ENCODE measurements around the gene DIPK1C. TPM values are rescaled to one million over a fixed set of nuclear protein-coding genes. Genes with fewer than 3 reads are reported as not detected.

DIPK1C gene
- total RNA-seq, 1 experiment from 2014 or later: not detected

DNA sequence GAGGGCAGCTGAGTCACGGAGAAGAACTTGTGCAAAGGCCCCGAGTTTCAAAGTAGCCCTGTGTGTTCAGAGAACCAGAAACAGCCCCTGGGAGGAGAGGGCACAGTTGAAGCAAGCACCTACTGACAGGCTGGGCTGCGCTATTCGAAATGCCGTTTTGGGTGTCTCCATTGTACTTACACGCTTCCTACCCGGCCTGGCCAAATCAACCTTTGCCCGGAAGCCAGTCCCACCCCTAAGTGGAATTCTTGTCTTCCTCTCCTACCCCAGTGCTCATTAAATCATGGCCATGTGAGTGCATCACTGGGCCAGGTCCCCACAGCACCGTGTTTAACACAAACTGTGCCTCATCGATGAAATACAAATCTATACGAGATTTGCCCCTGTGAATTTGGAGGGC is 6.0 kb downstream of the DIPK1C start:
- no peak for DNase-seq (ENCODE audit: low spot score)

DNA sequence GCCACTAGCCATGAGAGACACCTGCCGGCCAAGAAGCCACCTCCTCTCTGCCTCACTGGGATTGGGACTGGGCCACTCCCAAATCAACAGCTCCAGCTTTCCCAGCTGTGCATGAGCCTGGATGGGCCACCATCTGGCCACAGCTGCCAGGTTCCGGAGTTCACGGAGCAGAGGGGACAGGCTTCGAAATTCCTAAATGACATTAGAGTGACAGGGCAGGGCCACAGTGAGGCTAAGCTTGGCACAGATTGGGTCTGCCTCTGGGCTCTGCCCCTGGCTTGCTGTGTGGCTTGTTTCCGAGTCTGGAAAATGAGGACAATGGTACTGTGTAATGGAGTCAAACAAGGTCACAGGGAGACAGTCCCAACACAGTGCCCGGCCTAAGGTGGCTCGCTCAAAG is 6.5 kb downstream of the DIPK1C start:
- no peak for DNase-seq (ENCODE audit: low spot score)

DNA sequence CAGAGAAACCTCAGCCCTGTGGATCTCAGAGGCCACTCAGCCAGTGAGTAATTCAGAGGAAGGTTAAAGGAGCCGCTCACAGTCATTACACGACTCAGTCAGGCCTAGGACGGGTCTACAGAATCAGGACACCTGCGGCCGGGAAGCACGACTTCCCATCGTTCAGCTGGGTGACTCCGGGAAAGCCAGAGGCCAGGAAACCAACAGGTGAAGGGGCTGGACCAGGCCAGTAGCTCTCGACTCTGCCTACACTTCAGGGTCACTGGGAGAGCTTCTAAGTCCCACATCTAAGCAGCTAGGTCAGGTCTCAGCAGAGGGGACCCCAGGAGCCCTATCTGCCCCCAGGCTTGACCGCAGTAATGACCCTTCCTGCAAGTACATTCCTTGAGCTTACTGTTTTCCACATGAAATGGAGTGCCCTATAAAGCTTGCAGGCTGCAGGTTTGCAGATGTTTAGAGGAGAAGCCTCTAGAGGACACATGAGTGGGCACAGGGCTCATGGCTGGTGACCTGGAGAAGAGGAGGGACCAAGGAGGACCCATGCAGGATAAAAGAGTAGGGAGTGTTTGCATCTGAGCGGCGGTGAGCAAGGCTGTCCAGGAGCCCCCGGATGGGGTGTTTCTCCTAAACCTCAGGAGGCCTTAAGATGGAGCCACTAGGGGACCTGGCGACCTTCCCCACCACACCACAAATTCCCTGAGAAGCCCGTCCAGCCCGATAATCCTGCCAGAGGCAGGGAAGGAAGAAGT is 9.5 kb downstream of the DIPK1C start:
- DNase-seq (ENCODE audit: low spot score): no peak

DNA sequence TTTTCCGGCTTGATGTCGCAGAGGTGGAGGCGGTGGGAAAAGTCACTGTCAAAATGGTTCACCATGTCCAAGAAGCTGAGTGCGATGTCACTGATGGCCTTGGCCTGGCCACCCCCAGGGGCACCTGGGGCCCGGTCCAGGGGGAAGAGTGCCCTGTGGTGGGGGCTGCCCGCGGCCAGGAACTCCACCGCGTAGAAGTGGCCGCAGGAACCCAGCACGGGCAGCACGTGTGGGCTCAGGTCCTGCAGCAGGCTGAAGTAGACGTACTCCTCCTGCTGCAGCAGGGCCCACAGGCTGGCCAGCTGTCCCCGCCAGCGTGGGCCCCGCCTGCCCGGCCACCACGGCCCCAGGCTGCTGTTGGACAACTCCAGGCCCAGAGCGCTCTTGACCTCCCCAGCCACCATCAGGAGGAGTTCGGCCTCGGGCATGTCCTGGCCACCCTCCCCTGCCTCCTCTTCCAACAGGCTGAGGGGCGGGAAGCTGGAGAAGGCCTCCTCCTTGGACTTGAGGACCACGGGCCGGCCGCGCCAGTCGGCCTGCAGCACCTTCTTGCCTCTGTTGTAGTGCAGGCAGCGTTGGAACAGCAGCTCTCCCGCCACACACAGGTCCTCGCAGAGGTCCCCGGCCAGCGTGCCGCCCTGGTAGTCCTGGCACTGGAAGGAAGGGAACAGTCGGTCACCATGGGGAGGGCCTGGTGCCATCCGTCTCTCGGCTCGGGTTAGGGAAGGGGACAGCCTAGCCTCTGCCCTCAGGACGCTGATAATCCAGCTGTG is 10.3 kb downstream of the DIPK1C start:
- no peak for DNase-seq (ENCODE audit: low spot score)

DNA sequence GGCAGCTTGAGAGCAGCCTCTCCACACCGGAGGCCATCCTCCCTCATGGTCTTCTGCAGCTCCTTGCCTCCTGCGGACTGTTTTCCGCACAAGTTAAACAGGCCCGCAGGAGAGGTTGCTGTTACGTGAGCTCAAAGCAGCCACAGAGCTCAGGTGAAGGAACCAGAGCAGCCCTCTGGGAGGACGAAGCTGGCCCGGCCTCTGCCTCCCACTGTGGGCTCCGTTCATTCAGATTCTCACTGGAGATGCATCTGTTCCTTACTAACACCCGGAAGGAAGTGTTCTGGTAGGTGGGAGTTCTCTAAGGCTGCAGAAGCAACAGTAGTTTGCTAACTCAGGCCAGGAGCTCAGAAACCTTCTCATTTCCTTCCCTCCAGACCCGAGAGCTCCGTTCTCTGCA is 10.9 kb downstream of the DIPK1C start:
- DNase-seq (ENCODE audit: low spot score): no peak

DNA sequence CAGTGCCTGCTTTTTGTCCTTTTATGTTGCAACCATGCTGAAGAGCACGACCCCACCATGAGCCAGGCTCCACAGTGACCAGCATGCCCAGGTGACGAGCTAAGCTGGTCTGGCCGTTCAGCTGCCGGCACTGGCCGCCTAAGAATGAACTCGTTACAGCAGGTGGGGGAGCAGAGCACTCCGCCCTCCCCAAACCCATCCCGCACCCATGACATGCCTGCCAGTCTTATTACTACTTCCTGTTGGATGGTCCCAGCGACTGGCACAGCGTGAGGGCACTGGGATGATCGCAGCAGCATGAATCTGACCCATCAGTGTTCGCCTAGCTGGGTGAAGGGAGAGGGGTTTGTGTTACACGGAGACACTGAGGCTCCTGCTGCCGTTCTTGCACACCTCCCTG is 11.5 kb downstream of the DIPK1C start:
- DNase-seq (ENCODE audit: low spot score): no peak

DNA sequence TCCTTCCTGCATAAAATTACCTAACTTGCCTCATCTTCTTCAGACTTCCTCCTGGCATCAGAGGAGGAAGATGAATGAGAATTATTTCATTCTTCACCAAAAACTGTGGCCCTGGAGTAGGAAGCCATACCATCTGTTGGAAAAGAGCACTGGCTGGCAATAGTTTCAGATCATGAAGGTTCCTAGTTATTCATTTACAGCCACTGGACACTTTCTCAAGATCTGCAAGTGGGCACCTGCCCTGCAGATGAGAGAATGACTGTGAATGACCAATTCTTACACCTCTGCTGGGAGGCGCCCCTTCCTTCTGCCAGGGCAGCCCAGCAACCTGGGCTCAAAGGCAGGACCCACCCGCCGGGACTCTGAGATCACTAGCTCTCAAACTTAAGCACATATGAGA is 13.0 kb downstream of the DIPK1C start:
- DNase-seq (ENCODE audit: low spot score): no peak

DNA sequence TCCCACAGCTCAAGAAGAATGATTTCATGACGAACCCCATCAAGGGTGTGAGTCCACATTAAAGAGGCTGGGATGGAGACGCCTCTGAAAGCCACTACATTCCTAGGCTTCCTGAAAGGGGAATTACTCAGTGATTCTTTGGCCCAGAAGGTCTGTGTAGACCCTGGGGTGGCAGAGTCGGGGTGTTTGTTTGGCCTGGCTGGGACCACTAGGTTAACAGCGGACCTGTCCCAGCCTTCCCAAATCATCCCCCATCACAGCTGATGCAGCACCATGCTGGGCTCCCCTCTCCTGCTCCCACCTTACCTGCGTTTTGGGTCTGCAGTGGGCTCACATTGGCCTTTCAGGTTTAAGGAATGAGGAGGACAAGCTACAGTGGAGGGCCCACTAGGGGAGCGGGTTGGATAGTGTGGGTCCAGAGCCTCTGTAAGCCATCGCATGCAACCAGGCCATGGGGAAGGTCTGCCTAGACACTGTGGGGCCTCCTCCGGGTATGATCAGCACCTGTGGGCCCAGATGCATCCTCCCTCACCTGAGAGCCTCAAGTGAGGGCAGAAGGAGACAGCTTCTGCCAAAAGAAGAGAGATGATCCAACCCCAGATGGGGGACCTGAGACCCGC is 16.2 kb downstream of the DIPK1C start:
- DNase-seq (ENCODE audit: low spot score): no peak

DNA sequence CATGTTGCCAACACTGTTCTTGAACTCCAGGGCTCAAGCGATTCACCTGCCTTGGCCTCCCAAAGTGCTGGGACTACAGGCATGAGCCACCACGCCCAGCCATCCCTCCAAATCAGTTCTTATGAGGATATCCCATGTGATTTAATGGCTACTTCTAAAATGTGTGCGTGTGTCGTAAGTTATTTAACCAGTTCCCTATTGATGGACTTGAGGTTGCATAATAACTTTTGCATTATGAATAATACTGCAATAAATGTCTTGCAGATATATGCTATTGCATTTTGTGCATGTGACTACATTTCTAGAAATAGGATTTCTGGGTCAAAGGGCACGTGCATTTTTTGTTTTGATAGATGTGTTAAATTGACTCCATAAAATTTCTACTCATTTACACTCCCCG is 19.0 kb downstream of the DIPK1C start:
- DNase-seq (ENCODE audit: low spot score): no peak

DNA sequence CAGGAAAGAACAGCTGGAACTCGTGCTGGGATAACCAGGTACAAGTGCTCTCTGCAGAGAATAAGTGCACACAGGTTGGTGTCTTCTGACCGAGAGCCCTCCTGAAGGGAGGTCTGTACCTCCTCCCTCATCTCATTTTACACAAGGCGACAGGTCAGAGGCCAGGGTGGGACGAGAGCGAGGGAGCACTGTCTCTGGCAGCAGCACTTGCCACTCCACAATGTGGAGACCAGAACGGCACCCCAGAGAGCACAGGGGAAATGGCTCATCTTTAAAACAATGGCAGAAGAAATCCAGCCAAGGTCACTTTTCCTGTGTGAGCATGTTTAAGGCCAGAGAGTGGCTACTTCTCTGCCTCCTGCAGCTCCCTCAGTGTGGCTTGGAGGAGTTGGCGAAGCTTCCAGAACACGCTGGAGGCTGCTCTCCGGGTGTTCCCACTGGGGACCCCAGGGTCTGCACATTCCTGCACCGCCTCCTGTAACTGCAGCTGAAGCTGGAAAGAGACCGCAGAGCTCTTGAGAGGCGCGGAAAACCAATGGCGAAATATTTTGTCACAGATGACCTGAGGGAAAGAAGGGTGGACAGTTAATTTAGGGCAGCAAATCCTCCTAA is 20.8 kb downstream of the DIPK1C start:
- no peak for DNase-seq (ENCODE audit: low spot score)

DNA sequence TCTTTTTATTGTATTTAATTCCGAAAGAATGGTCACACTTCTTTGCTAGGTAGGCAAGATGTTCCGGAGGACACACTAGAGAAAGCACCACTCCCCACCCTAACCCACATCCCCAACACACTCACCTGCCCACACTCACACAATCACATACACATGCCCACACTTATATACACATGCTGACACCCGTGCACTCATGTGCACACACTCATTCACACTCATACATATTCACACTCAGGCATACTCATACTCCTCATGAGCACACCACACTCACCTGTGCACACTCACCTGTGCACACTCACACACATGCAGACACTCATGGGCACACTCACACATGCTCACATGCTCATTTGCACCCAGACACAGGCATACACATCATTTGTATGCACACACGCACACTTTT is 21.4 kb downstream of the DIPK1C start:
- no peak for DNase-seq (ENCODE audit: low spot score)

DNA sequence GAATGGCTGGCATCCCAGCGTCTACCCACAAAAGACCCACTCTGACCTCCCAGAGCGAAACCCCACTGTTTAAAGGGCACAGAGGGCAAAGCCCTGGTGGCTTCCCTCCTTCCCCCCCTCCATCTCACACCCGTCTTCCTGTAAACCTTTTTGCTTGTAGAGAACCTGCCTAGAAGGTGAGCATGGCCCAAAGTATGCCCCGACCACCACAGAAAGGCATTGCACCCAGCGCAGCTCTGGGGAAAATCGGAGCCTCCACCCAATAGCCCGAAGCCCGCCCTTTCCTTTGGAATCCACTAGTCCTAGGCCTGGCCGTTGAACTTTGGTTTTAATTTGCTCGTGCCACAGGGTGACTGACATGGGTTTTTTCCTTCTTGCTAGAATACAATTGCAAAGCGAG is 22.6 kb downstream of the DIPK1C start:
- no peak for DNase-seq (ENCODE audit: low spot score)

DNA sequence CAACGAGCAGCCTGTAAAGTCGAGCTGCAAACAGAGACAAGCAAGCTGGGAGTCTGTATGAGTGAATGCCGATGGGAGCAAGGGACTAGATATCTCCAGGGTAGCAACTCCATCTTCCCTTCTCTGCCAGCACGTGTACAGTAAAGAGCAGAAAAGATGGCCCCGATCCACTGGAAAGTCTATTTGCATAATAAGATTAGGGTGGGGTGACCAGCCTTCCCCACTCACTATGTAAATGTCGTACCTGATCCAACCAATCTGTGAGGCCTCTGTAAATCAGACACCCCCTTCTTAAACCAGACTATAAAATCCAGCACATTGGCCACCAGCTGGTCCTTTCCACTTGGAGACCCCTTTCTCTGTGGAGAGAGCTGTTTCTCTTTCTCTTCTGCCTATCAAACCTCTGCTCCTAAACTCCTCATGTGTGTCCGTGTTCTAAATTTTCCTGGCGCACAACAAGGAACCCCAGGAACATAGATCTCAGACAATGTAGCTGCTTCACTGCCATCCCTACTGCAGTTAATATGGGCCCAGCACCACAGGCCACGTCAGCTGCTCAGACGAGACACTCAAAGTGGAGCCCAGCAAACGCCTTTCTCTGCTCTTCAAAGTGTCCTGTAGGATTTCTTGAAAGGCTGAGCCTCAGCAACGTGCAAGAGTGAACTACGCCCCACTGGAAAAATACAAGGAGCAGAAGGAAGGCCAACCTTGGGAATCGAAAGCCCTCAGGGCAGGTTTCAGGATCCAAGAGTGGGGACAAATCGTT is 26.1 kb downstream of the DIPK1C start:
- no peak for DNase-seq (ENCODE audit: low spot score)

DNA sequence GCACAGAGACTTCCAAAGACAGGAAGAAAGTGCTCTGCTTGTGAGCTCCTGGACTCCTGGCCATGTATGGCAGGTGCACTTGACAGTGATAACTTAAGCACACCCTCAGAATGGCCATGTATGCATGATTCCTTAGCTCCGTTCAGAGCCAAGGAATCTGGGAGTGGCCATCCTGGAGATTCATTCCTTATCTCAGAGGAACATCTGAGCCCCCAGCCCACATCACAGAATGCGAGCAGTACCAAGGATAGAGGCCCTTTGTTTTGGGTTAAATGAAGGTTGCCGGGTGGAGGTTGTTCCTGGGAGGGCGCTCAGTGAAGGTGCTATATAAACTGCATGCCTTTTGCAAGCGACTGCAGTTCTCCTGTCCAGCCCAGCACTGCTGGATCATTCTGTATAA is 26.9 kb downstream of the DIPK1C start:
- DNase-seq (ENCODE audit: low spot score): no peak

DNA sequence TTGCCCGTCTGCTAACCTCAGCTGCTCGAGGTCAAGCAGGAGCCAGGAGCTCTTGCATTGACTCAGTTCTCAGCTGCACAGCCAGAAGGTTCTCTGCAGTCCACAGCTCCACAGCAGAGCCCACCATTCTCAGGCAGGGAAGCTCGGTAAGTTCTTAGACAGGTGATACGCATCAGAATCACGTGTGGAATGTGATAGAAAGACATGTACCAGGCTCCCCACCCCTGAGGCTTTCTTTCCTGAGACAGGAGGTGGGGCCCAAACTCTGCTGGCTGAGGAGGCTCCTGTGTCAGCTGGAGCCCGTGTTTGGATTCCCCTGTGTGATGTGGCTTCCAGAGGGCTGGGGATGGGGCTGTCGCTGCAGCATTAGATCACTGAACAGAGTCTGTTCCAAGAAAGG is 28.0 kb downstream of the DIPK1C start:
- DNase-seq (ENCODE audit: low spot score): no peak

DNA sequence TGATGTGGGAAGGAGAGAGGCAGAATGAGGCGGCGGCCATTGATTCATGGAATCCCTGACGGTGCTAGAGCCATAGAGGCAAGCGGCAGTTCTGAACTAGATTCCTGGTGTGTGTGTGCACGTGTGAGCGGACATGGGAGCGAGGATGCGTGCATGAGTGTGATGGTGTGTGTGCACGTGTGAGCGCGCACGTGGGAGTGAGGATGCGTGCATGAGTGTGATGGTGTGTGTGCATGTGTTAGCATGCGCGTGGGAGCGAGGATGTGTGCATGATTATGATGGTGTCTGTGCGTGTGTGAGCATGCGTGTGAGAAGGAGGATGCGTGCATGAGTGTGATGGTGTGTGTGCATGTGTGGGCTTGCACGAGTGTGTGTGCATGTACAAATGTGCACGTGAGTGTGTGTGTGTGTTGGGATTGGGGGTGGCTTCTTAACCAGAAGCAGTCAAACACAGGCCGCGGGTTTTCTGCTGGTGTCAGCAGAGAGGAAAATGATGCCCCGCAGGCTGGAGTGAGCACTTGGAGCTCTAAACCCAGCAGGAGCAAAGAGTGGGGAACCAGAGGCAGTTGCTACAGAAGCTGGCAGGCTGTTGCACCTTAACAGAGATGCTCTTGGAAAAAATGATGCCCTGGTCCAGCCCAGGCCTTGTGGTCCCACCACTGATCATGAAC is 29.5 kb downstream of the DIPK1C start:
- no peak for DNase-seq (ENCODE audit: low spot score)

DNA sequence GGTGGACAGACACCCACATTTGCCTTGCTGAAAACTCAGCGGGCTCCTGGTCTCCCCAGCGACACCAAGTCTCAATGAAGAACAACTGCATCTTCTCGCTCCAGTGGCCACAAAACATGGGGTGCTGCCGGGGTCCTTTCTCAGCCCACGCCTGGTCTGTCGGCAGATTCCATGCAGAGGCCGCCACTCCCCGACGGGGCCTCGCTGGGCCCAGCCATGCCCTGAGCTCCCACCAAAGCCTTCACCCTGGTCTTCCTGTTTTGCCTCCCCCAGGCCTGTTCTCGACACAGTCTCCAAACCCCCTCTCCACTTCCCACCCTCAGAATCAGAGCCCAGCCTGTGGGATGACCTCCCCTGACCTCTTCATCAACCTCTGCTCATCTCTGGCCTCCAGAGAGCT is 31.2 kb downstream of the DIPK1C start:
- no peak for DNase-seq (ENCODE audit: low spot score)

DNA sequence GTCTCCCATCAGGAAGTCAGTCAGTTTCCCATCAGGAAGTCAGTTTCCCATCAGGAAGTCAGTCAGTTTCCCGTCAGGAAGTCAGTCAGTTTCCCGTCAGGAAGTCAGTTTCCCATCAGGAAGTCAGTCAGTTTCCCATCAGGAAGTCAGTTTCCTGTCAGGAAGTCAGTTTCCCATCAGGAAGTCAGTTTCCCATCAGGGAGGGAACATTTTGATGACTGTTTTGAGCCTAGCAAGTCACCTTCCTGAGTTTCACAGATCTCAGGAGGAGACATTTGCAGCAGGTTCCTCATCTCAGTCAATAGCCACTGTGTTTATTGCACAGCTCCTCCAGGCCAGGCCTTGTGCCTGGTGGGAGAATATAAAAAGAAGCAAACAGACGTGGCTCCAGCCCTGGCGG is 31.9 kb downstream of the DIPK1C start:
- DNase-seq (ENCODE audit: low spot score): no peak

DNA sequence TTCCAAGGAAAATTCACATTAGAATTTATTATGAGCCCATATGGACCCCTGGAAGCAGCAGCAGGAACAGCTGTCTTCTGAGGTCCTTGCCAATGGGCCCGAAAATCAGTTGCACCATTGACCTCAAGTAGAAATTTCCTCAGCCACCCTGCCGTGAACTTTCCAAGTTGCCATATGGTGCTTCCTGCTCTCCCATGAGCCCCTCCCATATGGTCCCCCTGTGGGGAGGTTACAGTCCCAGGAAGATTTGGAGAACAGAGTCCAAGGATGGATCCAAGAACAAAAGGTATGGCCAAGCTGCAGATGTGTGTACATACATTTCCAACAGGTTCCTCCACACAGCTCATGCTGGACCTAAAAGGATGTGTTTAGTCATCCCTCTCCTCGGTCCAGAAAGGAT is 34.6 kb downstream of the DIPK1C start:
- no peak for DNase-seq (ENCODE audit: low spot score)

DNA sequence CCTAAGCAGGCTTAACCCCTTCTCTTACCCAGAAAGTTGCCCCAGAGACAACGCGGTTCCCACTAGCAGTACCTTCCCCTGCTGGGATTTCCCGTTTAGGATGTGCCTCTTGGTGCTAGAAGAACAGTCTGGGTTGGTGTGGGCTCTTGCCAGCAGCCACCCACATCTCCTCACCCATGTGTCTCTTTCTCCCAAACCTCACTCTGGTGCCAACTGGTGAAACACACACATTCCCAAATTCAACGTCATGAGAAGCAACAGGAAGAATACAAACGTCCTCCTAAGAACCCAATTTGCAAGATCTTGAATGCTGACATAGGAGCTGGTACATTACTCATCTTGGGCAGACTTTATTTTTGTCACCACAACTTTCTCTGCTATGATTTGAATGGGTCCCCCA is 36.2 kb downstream of the DIPK1C start:
- DNase-seq (ENCODE audit: low spot score): no peak

DNA sequence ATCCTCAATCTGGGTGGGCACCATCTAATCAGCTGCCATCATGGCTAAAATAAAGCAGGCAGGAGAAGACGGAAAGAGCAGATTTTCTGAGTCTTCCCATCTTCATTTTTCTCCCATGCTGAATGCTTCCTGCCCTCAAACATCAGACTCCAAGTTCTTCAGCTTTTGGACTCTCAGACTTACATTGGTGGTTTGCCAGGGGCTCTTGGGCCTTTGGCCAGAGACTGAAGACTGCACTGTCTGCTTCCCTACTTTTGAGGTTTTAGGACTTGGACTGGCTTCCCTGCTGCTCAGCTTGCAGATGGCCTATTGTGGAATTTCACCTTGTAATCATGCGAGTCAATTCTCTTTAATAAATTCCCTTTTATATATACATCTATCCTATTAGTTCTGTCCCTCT is 36.6 kb downstream of the DIPK1C start:
- no peak for DNase-seq (ENCODE audit: low spot score)

Measured in H4 (cell line).